Gastroesophageal sphincter (tissue), 3 donors: ENCODE measurements around the gene CNTNAP5.

Experiments
- CTCF ChIP-seq, 4 experiments: fragments of 200-600 bp in 2 of 4; fragments of 450-650 bp in 2 of 4; sonication (generic) in 1 of 4; IDR thresholded peaks; one replicate each; pipeline ENCODE4 v1.5.1; 2017 to 2019; ENCODE audit warnings: antibody characterized with exemption in 4 of 4, mild to moderate bottlenecking in 2 of 4, moderate library complexity in 2 of 4
- POLR2A ChIP-seq, 2 donors: fragments of 450-650 bp; IDR thresholded peaks; one replicate each; pipeline ENCODE4 v1.6.1; 2017; ENCODE audit warnings: antibody characterized with exemption in 2 of 2, mild to moderate bottlenecking in 2 of 2, moderate library complexity in 1 of 2

GRCh38 chr2:124880995-124881394, 855.9 kb downstream of the CNTNAP5 start:
- no peak for TF ChIP-seq CTCF (IDR thresholded peaks at IDR 0.05)
- TF ChIP-seq POLR2A (IDR thresholded peaks at IDR 0.05), result no peak
